ENCODE data around the gene NMNAT2. TPM values are rescaled to one million over a fixed set of nuclear protein-coding genes. Genes with fewer than 3 reads are reported as not detected.
A peak's percentile ranks its signal among the peaks of the same experiment; 100 is the strongest.
"Not testable (repeated sequence)": the region's sequence is repeated elsewhere in the genome, so short reads cannot be mapped to it uniquely, and the experiment has no call there.

The NMNAT2 gene
- total and polyA plus RNA-seq, 5 donors from 2014 or later, result not detected

DNA sequence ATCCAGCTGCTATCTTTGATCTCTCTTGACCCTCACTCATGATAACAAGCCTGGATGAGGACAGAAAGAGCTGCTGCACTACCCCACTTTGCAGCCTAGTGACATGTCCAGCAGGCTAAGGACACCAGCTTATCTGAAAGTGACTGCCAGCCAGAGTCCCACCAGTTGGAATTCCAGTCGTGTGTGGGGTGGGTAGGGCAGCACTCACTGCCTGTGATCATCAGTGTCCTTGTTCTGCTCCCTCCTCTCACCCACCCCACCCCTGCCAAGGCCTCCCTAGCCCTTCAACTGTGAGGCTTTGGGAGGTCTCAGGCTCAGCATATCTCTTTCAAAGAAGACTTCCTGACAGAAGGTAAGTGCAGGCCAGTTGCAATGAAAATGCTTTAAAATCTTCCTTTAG lies 15.5 kb upstream of the NMNAT2 start:
- no peaks in the 10 kb centered on the region for H3K9me3 ChIP-seq (ENCODE audit: control insufficient read depth in 2 of 2, low read length in 2 of 2)
- no peaks in the 10 kb centered on the region for H3K9me3 Mint-ChIP-seq
- no peak overlapping the region for H3K4me3 Mint-ChIP-seq

DNA sequence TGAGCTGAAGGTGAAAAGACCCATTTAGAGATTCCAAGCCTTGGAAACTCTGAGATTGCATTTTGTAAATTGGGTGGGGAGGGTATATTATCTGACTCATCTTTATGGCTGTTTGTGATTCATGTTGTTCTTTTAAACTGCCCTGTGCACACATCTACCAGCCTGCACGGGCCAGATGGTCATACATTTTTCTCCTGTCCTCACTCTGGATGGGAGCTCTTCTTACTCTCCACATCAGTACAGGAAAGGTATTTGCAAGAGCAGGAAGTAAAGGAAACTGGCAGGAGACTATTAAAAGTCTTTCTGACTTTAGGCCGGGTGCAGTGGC lies 14.3 kb upstream of the NMNAT2 start:
- Histone ChIP-seq H3K4me3 (ENCODE audit: low read depth, low read length) (no peak overlapping the region), H3K27ac (ENCODE audit: insufficient read depth, low read length, poor library complexity, severe bottlenecking) (no peak overlapping the region), H3K36me3 (ENCODE audit: control insufficient read depth, insufficient read depth, low read length) (no peaks in the 10 kb centered on the region), H3K4me1 (ENCODE audit: control insufficient read depth, insufficient read depth, low read length, poor library complexity, severe bottlenecking) (no peaks in the 10 kb centered on the region), H3K9me3 (ENCODE audit: control insufficient read depth in 2 of 2, low read length in 2 of 2) (no peaks in the 10 kb centered on the region), H3K27me3 (ENCODE audit: control insufficient read depth, insufficient read depth, low read length) (peaks cover 9% of the 10 kb centered on the region)
- Mint-ChIP-seq H3K4me3 (no peak overlapping the region), H3K27me3 (peaks cover 50% of the 10 kb centered on the region), H3K9me3 (no peaks in the 10 kb centered on the region), H3K36me3 (no peaks in the 10 kb centered on the region), H3K27ac (no peak overlapping the region), H3K4me1 (no peaks in the 10 kb centered on the region)
- DNase-seq (no peak), ATAC-seq (ENCODE audit: low read depth in 2 of 2) (no peak)

More for the DNA sequence above, 15.5 kb upstream of the NMNAT2 start:
- ATAC-seq (ENCODE audit: low read depth in 2 of 2) (no peak), DNase-seq (no peak)
- peaks cover 50% of the 10 kb centered on the region for H3K27me3 Mint-ChIP-seq
- no peaks in the 10 kb centered on the region for H3K4me1 Mint-ChIP-seq
- Histone ChIP-seq H3K36me3 (ENCODE audit: control insufficient read depth, insufficient read depth, low read length) (no peaks in the 10 kb centered on the region), H3K27me3 (ENCODE audit: control insufficient read depth, insufficient read depth, low read length) (peaks cover 9% of the 10 kb centered on the region), H3K27ac (ENCODE audit: insufficient read depth, low read length, poor library complexity, severe bottlenecking) (no peak overlapping the region), H3K4me1 (ENCODE audit: control insufficient read depth, insufficient read depth, low read length, poor library complexity, severe bottlenecking) (no peaks in the 10 kb centered on the region), H3K4me3 (ENCODE audit: low read depth, low read length) (no peak overlapping the region)
- no peaks in the 10 kb centered on the region for H3K36me3 Mint-ChIP-seq
- H3K27ac Mint-ChIP-seq, result no peak overlapping the region

DNA sequence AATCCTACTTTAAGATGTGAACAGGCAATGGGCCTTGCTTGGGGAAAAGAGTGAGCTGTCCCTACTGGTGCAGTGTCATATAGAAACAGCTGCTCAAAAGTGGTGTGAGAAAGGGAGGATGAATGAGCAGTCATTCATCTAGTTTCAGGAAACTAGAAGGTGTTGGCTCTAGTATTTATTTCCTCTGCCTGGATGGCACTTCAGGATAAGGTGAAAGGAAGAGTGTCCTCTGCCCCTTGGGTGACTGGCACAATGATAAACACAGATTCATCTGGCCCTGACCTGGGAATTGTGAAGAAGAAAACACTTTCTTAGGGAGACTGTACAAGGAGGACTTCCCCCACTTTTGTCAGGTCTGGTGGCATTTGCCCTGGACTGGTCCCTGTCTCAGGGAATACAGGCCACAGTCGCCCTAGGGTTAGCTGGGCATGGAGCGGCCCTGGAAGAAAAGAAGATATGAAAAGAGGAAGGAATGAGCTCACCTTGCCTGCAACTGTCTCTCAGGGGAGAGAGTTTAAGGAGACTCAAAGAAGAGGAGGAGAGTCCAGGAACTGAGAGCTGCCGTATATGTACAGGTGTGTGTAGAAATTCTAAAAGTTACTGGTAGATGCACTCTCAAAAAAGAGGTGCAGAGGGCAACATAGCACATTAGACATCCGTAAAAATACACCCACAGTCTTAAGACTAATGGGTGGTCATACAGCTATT lies 13.8 kb upstream of the NMNAT2 start:
- Mint-ChIP-seq H3K4me1 (no peaks in the 10 kb centered on the region), H3K27ac (no peak overlapping the region), H3K4me3 (no peak overlapping the region), H3K9me3 (no peaks in the 10 kb centered on the region), H3K27me3 (peaks cover 50% of the 10 kb centered on the region), H3K36me3 (no peaks in the 10 kb centered on the region)
- no peak overlapping the region for H3K27ac ChIP-seq (ENCODE audit: insufficient read depth, low read length, poor library complexity, severe bottlenecking)
- H3K4me3 ChIP-seq (ENCODE audit: low read depth, low read length), result no peak overlapping the region
- DNase-seq, result no peak
- peaks cover 9% of the 10 kb centered on the region for H3K27me3 ChIP-seq (ENCODE audit: control insufficient read depth, insufficient read depth, low read length)
- no peaks in the 10 kb centered on the region for H3K4me1 ChIP-seq (ENCODE audit: control insufficient read depth, insufficient read depth, low read length, poor library complexity, severe bottlenecking)
- no peaks in the 10 kb centered on the region for H3K36me3 ChIP-seq (ENCODE audit: control insufficient read depth, insufficient read depth, low read length)
- ATAC-seq (ENCODE audit: low read depth in 2 of 2), result no peak
- no peaks in the 10 kb centered on the region for H3K9me3 ChIP-seq (ENCODE audit: control insufficient read depth in 2 of 2, low read length in 2 of 2)

DNA sequence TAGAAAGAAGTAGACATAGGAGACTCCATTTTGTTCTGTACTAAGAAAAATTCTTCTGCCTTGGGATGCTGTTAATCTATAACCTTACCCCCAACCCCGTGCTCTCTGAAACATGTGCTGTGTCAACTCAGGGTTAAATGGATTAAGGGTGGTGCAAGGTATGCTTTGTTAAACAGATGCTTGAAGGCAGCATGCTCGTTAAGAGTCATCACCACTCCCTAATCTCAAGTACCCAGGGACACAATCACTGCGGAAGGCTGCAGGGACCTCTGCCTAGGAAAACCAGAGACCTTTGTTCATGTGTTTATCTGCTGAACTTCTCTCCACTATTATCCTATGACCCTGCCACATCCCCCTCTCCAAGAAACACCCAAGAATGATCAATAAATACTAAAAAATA lies 9.4 kb upstream of the NMNAT2 start:
- not testable (repeated sequence) for H3K36me3 Mint-ChIP-seq
- H3K27me3 Mint-ChIP-seq, result peaks cover 29% of the 10 kb centered on the region

DNA sequence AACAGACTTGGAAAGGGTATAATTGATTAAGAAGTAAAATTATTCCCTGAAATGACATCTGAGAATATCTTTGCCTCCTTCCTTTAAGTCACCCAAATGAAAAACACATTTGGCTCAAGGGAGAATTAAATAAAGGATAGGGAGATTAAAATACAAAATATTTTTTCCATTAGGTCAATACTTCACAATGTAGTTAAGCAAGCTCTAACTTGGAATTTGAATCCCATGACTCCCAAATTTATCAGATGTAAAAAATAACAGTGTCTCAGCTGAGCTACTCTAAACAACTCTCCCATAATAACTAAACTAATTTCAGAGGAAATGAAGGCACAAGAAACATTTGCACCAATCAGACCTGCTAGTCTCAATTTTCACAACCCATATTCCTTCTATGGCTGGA lies 6.5 kb upstream of the NMNAT2 start:
- peaks cover 41% of the 10 kb centered on the region for H3K27me3 Mint-ChIP-seq
- peaks cover 0 to 1% (median 0%) of the 10 kb centered on the region in 7 donors for H3K9me3 Mint-ChIP-seq
- no peaks in the 10 kb centered on the region for H3K4me1 Mint-ChIP-seq
- H3K9me3 ChIP-seq (ENCODE audit: control insufficient read depth in 2 of 2, low read length in 2 of 2), result no peaks in the 10 kb centered on the region
- DNase-seq (no peak), ATAC-seq (ENCODE audit: low read depth in 2 of 2) (no peak)
- no peak overlapping the region for H3K27ac ChIP-seq (ENCODE audit: insufficient read depth, low read length, poor library complexity, severe bottlenecking)
- H3K36me3 Mint-ChIP-seq, result no peaks in the 10 kb centered on the region
- H3K4me1 ChIP-seq (ENCODE audit: control insufficient read depth, insufficient read depth, low read length, poor library complexity, severe bottlenecking), result no peaks in the 10 kb centered on the region
- no peak overlapping the region for H3K4me3 ChIP-seq (ENCODE audit: low read depth, low read length)
- no peak overlapping the region for H3K4me3 Mint-ChIP-seq
- peaks cover 14% of the 10 kb centered on the region for H3K27me3 ChIP-seq (ENCODE audit: control insufficient read depth, insufficient read depth, low read length)
- H3K27ac Mint-ChIP-seq, result no peak overlapping the region
- H3K36me3 ChIP-seq (ENCODE audit: control insufficient read depth, insufficient read depth, low read length), result no peaks in the 10 kb centered on the region

More for the DNA sequence above, 9.4 kb upstream of the NMNAT2 start:
- DNase-seq; H3K4me1 Mint-ChIP-seq; H3K4me1 ChIP-seq (ENCODE audit: control insufficient read depth, insufficient read depth, low read length, poor library complexity, severe bottlenecking); H3K4me3 ChIP-seq (ENCODE audit: low read depth, low read length); ATAC-seq (ENCODE audit: low read depth in 2 of 2); H3K36me3 ChIP-seq (ENCODE audit: control insufficient read depth, insufficient read depth, low read length); H3K27me3 ChIP-seq (ENCODE audit: control insufficient read depth, insufficient read depth, low read length); H3K27ac Mint-ChIP-seq; H3K9me3 Mint-ChIP-seq; H3K27ac ChIP-seq (ENCODE audit: insufficient read depth, low read length, poor library complexity, severe bottlenecking); H3K9me3 ChIP-seq (ENCODE audit: control insufficient read depth in 2 of 2, low read length in 2 of 2); H3K4me3 Mint-ChIP-seq: not testable (repeated sequence)

DNA sequence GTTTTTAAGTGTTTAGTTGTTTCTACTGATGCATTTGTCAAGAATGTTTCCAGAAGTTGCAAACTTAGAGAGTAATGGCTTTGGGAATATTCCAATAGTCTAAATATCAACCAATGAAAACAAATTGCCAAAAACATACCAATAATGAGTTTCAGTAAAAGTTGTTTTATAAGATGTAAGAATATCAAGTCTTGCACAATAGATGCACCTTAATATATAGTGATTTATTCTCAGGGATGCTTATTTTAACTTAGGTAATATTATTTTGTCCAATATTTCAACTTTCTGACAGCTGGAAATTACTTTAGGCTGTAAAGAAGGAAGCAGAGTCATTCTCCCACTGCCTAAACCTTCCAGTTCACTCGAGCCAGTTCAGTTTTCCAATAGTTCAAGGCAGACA lies 5.4 kb upstream of the NMNAT2 start:
- no peaks in the 10 kb centered on the region for H3K36me3 Mint-ChIP-seq
- H3K4me1 ChIP-seq (ENCODE audit: control insufficient read depth, insufficient read depth, low read length, poor library complexity, severe bottlenecking), result no peaks in the 10 kb centered on the region
- H3K4me3 Mint-ChIP-seq, result no peak overlapping the region
- peaks cover 0 to 4% (median 2%) of the 10 kb centered on the region in 4 donors for H3K4me1 Mint-ChIP-seq
- no peak overlapping the region for H3K27ac ChIP-seq (ENCODE audit: insufficient read depth, low read length, poor library complexity, severe bottlenecking)
- H3K4me3 ChIP-seq (ENCODE audit: low read depth, low read length), result no peak overlapping the region
- no peaks in the 10 kb centered on the region for H3K9me3 ChIP-seq (ENCODE audit: control insufficient read depth in 2 of 2, low read length in 2 of 2)
- no peak for DNase-seq
- peaks cover 42% of the 10 kb centered on the region for H3K27me3 Mint-ChIP-seq
- H3K9me3 Mint-ChIP-seq, result peaks cover 0 to 4% (median 0%) of the 10 kb centered on the region in 7 donors
- no peak overlapping the region for H3K27ac Mint-ChIP-seq
- H3K27me3 ChIP-seq (ENCODE audit: control insufficient read depth, insufficient read depth, low read length), result peaks cover 22% of the 10 kb centered on the region
- no peak for ATAC-seq (ENCODE audit: low read depth in 2 of 2)
- no peaks in the 10 kb centered on the region for H3K36me3 ChIP-seq (ENCODE audit: control insufficient read depth, insufficient read depth, low read length)

DNA sequence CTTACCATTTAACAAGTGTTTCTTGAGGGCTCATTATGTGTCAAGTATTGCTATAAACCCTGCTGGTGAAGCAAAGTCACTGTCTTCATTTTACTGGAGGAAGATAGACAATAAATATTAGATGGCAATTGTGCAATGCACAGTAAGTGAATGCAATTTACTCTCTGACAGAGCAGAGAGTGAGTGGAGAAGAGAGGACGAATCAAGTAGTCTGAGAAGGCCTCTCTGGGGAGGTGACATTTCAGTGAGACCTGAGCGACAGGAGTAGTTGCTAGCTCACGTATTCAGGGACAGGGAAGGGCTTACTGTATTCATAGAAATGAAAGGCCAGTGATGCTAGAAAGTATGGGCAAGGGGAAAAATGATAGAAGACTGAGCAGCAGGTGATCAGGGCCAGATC lies 1.2 kb upstream of the NMNAT2 start:
- Mint-ChIP-seq H3K9me3 (peaks cover 0 to 4% (median 0%) of the 10 kb centered on the region in 7 donors), H3K36me3 (no peaks in the 10 kb centered on the region), H3K4me3 (no peak overlapping the region), H3K4me1 (peaks cover 0 to 28% (median 20%) of the 10 kb centered on the region in 4 donors), H3K27me3 (peaks cover 68% of the 10 kb centered on the region), H3K27ac (no peak overlapping the region)
- Histone ChIP-seq H3K9me3 (ENCODE audit: control insufficient read depth in 2 of 2, low read length in 2 of 2) (no peaks in the 10 kb centered on the region), H3K27me3 (ENCODE audit: control insufficient read depth, insufficient read depth, low read length) (peaks cover 38% of the 10 kb centered on the region), H3K4me3 (ENCODE audit: low read depth, low read length) (no peak overlapping the region), H3K4me1 (ENCODE audit: control insufficient read depth, insufficient read depth, low read length, poor library complexity, severe bottlenecking) (peaks cover 20% of the 10 kb centered on the region), H3K36me3 (ENCODE audit: control insufficient read depth, insufficient read depth, low read length) (no peaks in the 10 kb centered on the region), H3K27ac (ENCODE audit: insufficient read depth, low read length, poor library complexity, severe bottlenecking) (no peak overlapping the region)
- DNase-seq (no peak), ATAC-seq (ENCODE audit: low read depth in 2 of 2) (no peak)

DNA sequence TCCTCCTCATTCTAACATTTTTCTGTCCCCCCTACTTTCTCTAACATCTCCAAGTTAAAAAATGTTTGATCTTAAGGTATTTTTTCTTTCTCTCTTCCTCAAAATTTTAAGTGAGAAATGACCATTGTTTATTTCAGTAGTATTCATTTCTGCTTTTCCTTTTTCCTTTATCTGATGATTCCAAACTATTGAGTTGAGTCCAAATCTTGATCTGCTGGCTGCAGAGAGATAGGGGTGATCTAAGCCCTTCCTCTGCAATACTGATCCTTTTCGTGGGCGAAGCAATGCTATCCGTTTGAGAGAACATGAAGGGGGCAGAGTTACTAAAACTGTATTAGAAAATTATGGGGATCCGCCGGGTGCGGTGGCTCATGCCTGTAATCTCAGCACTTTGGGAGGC lies 516 bp upstream of the NMNAT2 start:
- H3K27ac Mint-ChIP-seq, result peak overlapping the region in 1 of 3 donors; percentile 52
- H3K36me3 Mint-ChIP-seq, result no peaks in the 10 kb centered on the region
- Histone ChIP-seq H3K36me3 (ENCODE audit: control insufficient read depth, insufficient read depth, low read length) (no peaks in the 10 kb centered on the region), H3K27me3 (ENCODE audit: control insufficient read depth, insufficient read depth, low read length) (peaks cover 35% of the 10 kb centered on the region), H3K27ac (ENCODE audit: insufficient read depth, low read length, poor library complexity, severe bottlenecking) (no peak overlapping the region), H3K4me3 (ENCODE audit: low read depth, low read length) (no peak overlapping the region), H3K4me1 (ENCODE audit: control insufficient read depth, insufficient read depth, low read length, poor library complexity, severe bottlenecking) (peaks cover 20% of the 10 kb centered on the region), H3K9me3 (ENCODE audit: control insufficient read depth in 2 of 2, low read length in 2 of 2) (no peaks in the 10 kb centered on the region)
- DNase-seq (no peak), ATAC-seq (ENCODE audit: low read depth in 2 of 2) (no peak)
- peaks cover 0 to 4% (median 0%) of the 10 kb centered on the region in 7 donors for H3K9me3 Mint-ChIP-seq
- peak overlapping the region in 2 of 4 donors; percentile 4 to 55 for H3K4me3 Mint-ChIP-seq
- H3K4me1 Mint-ChIP-seq, result peaks cover 0 to 28% (median 20%) of the 10 kb centered on the region in 4 donors
- H3K27me3 Mint-ChIP-seq, result peaks cover 73% of the 10 kb centered on the region

All from CD4-positive, CD25-positive, alpha-beta regulatory T cell (primary cell).